ENCODE measurements around the gene TRIB2. TPM values are rescaled to one million over a fixed set of nuclear protein-coding genes. Genes with fewer than 3 reads are reported as not detected.

The TRIB2 gene
- total and polyA plus RNA-seq, 4 donors, result 6.7 to 27.8 (median 12.3) TPM

GRCh38 chr2:12688893-12689292, 27.8 kb upstream of the TRIB2 start:
- H3K9ac ChIP-seq (ENCODE audit: low read depth in 1 of 2, low read length in 2 of 2), result no peak overlapping the region
- no peak overlapping the region for H3K4me3 ChIP-seq (ENCODE audit: low read depth in 1 of 3, low read length in 3 of 3)
- WGBS, result 48% methylated on average over 3 of the region's 3 CpGs
- peaks cover 0 to 1% (median 0%) of the 10 kb centered on the region in 4 donors for H3K4me1 ChIP-seq (ENCODE audit: control insufficient read depth in 4 of 4, insufficient read depth in 4 of 4, low read length in 3 of 4)
- TF ChIP-seq CTCF (IDR thresholded peaks at IDR 0.05; ENCODE audit: low read depth, low read length, missing input control) (no peak), GABPA (IDR thresholded peaks at IDR 0.05 in 1 of 2, conservative IDR thresholded peaks at IDR 0.05 in 1 of 2) (no peak)
- no peaks in the 10 kb centered on the region for H3K36me3 ChIP-seq (ENCODE audit: control insufficient read depth in 4 of 4, insufficient read depth in 3 of 4, low read depth in 1 of 4, low read length in 3 of 4)
- peaks cover 0 to 9% (median 2%) of the 10 kb centered on the region in 4 donors for H3K9me3 ChIP-seq (ENCODE audit: control insufficient read depth in 4 of 4, low read length in 3 of 4)
- H3K27ac ChIP-seq (ENCODE audit: low read depth in 1 of 2, low read length in 2 of 2), result no peak overlapping the region
- no peak for DNase-seq (ENCODE audit: low spot score)
- H3K27me3 ChIP-seq (ENCODE audit: control insufficient read depth in 4 of 4, insufficient read depth in 4 of 4, low read length in 3 of 4), result no peaks in the 10 kb centered on the region

GRCh38 chr2:12693509-12693908, 23.2 kb upstream of the TRIB2 start:
- no peaks in the 10 kb centered on the region for H3K36me3 ChIP-seq (ENCODE audit: control insufficient read depth in 4 of 4, insufficient read depth in 3 of 4, low read depth in 1 of 4, low read length in 3 of 4)
- peaks cover 0 to 9% (median 2%) of the 10 kb centered on the region in 4 donors for H3K9me3 ChIP-seq (ENCODE audit: control insufficient read depth in 4 of 4, low read length in 3 of 4)
- DNase-seq (ENCODE audit: low spot score), result no peak
- TF ChIP-seq GABPA (IDR thresholded peaks at IDR 0.05 in 1 of 2, conservative IDR thresholded peaks at IDR 0.05 in 1 of 2) (no peak), JUND (IDR thresholded peaks at IDR 0.05) (no peak), TAF1 (conservative IDR thresholded peaks at IDR 0.05) (no peak)
- H3K9ac ChIP-seq (ENCODE audit: low read depth in 1 of 2, low read length in 2 of 2), result no peak overlapping the region
- H3K27ac ChIP-seq (ENCODE audit: low read depth in 1 of 2, low read length in 2 of 2), result no peak overlapping the region
- no peak overlapping the region for H3K4me3 ChIP-seq (ENCODE audit: low read depth in 1 of 3, low read length in 3 of 3)
- H3K27me3 ChIP-seq (ENCODE audit: control insufficient read depth in 4 of 4, insufficient read depth in 4 of 4, low read length in 3 of 4), result no peaks in the 10 kb centered on the region
- WGBS, result 90% methylated on average over 4 of the region's 4 CpGs
- peaks cover 0 to 1% (median 0%) of the 10 kb centered on the region in 4 donors for H3K4me1 ChIP-seq (ENCODE audit: control insufficient read depth in 4 of 4, insufficient read depth in 4 of 4, low read length in 3 of 4)

DNA sequence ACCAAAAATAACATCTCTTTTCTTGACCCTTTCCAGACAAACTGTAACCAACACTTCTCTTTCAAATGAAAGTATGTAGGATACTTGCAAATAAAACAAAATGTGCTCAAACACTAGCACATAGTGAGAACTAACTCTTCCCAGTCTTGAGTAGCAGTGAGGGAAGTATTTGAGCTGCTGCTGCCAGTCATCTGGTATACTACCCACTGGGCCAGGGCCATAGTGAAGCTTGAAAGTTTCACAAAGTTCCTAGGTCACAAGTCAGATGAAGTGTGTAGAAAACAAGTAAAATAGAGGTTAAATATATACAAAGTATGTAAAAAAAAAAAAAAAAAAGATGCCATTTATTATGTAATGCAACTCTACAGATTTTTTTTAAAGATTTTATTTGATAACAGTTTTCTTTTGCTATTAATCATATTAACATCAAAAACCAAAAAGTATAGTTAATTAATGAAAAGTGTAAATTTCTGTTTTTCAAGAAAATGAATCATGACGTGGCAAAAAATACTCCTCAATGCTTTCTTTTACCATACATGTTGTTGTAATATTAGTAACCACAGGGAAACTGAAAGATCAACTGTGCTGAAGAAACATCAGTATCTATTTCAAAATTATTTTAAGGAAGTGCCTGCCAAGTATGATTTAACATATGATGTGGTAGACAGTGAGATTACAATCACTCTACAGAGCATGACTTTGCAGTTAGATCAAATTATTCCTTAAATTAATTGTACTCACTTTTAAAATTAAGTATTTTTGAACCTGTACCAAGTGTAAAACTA, 21.6 kb upstream of the TRIB2 start:
- no peak overlapping the region for H3K4me3 ChIP-seq (ENCODE audit: low read depth in 1 of 3, low read length in 3 of 3)
- H3K4me1 ChIP-seq (ENCODE audit: control insufficient read depth in 4 of 4, insufficient read depth in 4 of 4, low read length in 3 of 4), result no peaks in the 10 kb centered on the region
- no peak overlapping the region for H3K9ac ChIP-seq (ENCODE audit: low read depth in 1 of 2, low read length in 2 of 2)
- TF ChIP-seq EGR1 (IDR thresholded peaks at IDR 0.05; ENCODE audit: low read depth in 2 of 2), result no peak
- TF ChIP-seq NR2F2 (IDR thresholded peaks at IDR 0.05), result no peak
- TF ChIP-seq RAD21 (IDR thresholded peaks at IDR 0.05), result no peak
- TF ChIP-seq, protein P1, sequence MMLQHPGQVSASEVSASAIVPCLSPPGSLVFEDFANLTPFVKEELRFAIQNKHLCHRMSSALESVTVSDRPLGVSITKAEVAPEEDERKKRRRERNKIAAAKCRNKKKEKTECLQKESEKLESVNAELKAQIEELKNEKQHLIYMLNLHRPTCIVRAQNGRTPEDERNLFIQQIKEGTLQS (IDR thresholded peaks at IDR 0.05), result no peak
- no peak for TF ChIP-seq YY1 (IDR thresholded peaks at IDR 0.05)
- no peak for TF ChIP-seq HNF4A (conservative IDR thresholded peaks at IDR 0.05)
- TF ChIP-seq HNF4G (IDR thresholded peaks at IDR 0.05), result no peak
- no peak for TF ChIP-seq RXRA (IDR thresholded peaks at IDR 0.05)
- no peak for TF ChIP-seq CTCF (IDR thresholded peaks at IDR 0.05; ENCODE audit: low read depth, low read length, missing input control)
- no peak for TF ChIP-seq SP1 (IDR thresholded peaks at IDR 0.05)
- TF ChIP-seq, protein P2, sequence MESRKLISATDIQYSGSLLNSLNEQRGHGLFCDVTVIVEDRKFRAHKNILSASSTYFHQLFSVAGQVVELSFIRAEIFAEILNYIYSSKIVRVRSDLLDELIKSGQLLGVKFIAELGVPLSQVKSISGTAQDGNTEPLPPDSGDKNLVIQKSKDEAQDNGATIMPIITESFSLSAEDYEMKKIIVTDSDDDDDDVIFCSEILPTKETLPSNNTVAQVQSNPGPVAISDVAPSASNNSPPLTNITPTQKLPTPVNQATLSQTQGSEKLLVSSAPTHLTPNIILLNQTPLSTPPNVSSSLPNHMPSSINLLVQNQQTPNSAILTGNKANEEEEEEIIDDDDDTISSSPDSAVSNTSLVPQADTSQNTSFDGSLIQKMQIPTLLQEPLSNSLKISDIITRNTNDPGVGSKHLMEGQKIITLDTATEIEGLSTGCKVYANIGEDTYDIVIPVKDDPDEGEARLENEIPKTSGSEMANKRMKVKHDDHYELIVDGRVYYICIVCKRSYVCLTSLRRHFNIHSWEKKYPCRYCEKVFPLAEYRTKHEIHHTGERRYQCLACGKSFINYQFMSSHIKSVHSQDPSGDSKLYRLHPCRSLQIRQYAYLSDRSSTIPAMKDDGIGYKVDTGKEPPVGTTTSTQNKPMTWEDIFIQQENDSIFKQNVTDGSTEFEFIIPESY (IDR thresholded peaks at IDR 0.05), result no peak
- TF ChIP-seq FOXA1 (IDR thresholded peaks at IDR 0.05), result no peak
- TF ChIP-seq TAF1 (conservative IDR thresholded peaks at IDR 0.05), result no peak
- TF ChIP-seq FOXA2 (IDR thresholded peaks at IDR 0.05), result no peak
- TF ChIP-seq JUND (IDR thresholded peaks at IDR 0.05), result no peak
- no peak for TF ChIP-seq MAX (IDR thresholded peaks at IDR 0.05)
- peaks cover 0 to 5% (median under 1%) of the 10 kb centered on the region in 4 donors for H3K9me3 ChIP-seq (ENCODE audit: control insufficient read depth in 4 of 4, low read length in 3 of 4)
- H3K36me3 ChIP-seq (ENCODE audit: control insufficient read depth in 4 of 4, insufficient read depth in 3 of 4, low read depth in 1 of 4, low read length in 3 of 4), result no peaks in the 10 kb centered on the region
- DNase-seq (ENCODE audit: low spot score), result no peak
- no peak overlapping the region for H3K27ac ChIP-seq (ENCODE audit: low read depth in 1 of 2, low read length in 2 of 2)
- H3K27me3 ChIP-seq (ENCODE audit: control insufficient read depth in 4 of 4, insufficient read depth in 4 of 4, low read length in 3 of 4), result peaks cover 0 to 2% (median 0%) of the 10 kb centered on the region in 4 donors
- WGBS, result 84% methylated on average over 1 of the region's 1 CpG

Data from liver (tissue), 9 donors.